ENCODE measurements around the gene NCAN.
"Not testable (repeated sequence)": the region's sequence is repeated elsewhere in the genome, so short reads cannot be mapped to it uniquely, and the experiment has no call there.

Gene NCAN

DNA sequence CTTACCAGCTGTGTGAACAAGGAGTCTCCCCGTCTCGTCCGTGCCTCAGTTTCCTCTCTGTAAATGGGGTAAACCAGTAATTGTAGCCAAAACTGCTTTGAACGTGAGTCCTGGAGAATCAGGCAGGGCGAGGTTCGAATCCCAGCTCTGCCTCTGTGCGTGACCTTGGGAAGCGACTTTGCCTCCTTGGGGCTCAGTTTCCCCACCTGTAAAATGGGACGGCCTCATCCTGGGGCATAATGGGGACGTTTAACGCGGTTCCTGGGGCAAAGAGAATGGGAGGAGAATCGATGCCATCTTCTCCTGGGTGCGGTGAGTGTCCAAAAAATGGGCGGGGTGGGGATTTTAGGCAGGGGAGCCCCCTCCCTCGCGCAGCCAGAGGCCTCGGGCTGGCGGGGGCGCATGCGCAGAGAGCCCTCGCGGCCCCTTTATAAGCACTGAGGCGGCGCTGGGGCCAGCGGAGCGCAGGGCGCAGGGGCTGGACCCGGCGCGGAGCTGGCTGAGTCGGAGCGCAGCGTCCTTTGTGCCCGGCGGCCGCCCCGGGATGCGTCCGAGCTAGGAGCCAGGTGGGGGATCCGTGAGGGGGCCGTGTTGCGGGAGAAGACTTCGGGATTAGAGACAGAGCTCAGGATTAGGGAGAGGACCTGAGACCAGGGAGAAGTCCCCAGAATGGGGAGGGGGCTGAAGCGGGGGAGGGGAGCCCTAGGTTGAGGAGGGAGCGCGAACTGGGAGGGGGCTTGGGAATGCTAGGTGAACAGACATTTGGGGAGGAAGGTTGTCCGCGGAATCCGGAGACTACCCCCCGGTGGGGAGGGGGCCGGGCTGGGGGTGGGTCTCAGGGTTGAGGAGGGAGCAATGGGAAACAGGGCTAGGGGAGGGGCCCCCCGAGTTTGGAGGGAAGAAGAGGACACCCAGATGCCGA, at the start of gene NCAN:
Gene NCAN, plus strand, starts transcription at position 460 of the 922 bp plus-strand sequence. CDS start 4,996 bp downstream, outside the sequence.
- DNase-seq (ENCODE audit: extremely low read depth in 1 of 2, low read depth in 1 of 2): no peak

DNA sequence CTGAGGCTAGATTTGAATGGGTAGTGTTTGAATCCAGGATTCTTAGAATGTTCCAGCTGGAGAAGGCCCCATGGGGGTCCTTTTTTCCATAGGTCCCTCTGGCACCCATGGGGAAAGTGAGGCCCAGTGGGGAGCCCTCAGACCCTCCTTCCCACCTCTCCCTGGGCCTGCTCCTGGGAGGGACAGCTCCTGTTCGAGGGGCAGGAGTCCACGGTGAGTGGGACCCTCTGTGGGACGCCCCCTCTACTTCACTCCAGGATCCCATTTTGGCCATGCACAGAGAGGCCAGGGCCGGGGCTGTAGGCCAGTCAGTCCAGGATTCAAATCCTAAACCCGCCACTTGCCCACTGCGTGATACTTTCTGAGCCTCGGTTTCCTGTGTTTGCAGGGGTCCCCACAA, 49.3 kb upstream of the NCAN start:
- DNase-seq (ENCODE audit: extremely low read depth in 1 of 2, low read depth in 1 of 2): no peak

DNA sequence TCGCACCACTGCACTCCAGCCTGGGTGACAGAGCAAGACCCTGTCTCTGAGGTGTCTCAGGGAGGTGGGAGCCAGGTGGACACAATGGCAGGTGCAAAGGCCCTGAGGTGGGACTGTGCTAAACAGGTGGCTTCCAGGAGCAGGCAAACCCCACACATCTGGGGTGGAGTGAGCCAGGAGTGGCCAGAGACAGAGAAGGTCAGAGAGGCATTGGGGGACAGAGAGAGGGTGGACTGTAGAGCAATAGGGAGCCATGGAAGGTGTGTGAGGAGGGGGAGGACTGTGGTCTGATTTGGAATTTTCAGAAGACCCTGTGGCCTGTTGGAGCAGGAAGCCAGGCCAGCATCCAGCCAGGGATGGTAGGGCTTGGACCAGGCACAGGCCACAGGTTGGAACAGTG, 46.4 kb upstream of the NCAN start:
- no peak for DNase-seq (ENCODE audit: extremely low read depth in 1 of 2, low read depth in 1 of 2)

DNA sequence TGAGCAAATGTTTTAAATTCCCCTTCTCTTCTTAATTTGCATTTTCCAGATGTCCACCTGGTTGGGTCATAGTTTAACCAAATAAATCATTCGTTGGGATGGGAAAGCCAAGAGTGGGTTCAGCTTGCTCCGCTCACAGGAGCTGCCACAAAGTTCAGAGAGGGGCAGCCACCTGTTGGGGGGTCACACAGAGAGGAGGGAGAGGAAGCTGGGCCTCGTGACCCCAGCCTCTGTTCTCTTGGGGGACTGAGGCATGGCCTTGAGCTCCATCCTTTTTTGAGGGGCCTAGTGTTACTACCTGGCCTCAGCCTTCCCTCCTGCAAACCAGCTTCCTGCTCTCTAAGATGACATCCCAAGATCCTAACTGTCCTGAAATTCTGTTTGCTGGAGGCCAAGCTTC, 44.1 kb upstream of the NCAN start:
- DNase-seq (ENCODE audit: extremely low read depth in 1 of 2, low read depth in 1 of 2): no peak

DNA sequence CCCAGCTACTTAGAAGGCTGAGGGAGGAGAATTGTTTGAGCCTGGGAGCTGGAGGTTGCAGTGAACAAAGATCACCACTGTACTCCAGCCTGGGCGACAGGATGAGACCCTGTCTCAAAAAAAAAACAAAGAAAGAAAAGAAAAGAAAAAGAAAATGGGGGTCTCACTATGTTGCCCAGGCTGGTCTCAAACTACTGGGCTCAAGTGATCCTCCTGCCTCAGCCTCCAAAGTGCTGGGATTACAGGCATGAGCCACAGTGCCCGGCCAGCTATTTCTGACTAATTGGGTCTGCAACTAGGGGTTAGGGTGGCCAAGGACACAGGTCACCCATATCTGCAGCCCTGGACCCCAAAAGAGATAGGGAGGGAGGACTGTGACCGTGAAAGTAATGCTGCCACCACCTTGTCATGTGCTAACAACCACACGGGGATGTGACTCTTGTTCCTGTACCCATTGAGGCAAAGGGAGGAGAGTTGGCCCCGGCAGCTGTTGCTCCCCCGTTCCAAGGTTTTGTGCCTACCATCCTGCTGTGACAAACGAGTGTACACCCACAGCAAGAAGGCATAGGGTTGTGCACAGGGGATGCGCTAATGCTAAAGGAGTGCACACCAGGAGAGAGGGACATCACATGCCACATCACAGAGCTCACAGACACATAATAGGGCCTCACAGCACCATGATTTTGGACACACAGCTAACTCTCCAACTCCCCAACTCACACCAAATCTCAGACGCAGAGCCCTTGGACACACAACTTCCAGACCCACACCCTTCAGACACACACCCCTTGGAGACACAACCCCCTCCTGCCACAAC, 42.3 kb upstream of the NCAN start:
- DNase-seq (ENCODE audit: extremely low read depth in 1 of 2, low read depth in 1 of 2): no peak

DNA sequence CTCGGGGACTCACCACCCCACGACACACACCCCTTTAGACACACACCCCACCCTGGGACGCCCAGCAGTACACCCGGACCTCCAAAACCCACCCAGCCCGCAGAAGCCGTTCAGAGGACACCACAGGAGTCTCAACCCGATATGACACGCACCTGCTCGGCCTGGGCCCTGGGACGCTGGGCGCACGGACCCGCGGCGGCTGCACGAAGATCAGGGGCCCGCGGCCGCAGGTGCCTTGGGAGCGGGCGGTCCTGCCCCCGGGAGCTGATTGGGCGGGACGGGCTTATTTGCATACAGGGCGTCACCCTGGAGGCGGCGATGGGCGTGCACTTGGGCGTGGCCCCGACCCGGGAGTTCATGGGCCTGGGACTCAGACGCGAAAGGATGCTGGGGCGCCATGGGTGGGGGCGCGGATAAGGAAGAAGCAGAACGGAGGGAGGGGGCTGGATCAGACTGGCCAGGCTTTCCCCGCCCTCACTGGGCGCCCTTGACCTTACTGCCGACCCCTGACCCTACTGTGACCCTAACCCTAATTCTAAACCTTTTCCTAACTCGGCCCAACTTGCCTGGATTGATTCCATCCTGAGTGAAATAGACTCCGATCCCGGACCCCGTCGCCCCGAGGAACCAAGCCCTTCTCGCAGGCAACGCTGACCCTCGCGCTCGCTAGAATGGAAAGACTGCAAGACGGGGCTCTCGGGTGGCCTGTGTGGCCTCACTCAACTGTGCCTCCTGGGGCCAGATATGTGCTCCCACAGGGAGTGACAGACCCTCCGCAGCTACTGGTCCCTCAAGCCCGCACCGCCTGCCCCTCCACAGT, 41.5 kb upstream of the NCAN start, which contains the start of gene MEF2B:
Gene MEF2B, minus strand, starts transcription at position 211 of the 820 bp plus-strand sequence. CDS start 19,528 bp downstream, outside the sequence.
- peak; percentile 29 to 57 for DNase-seq (ENCODE audit: extremely low read depth in 1 of 2, low read depth in 1 of 2)

DNA sequence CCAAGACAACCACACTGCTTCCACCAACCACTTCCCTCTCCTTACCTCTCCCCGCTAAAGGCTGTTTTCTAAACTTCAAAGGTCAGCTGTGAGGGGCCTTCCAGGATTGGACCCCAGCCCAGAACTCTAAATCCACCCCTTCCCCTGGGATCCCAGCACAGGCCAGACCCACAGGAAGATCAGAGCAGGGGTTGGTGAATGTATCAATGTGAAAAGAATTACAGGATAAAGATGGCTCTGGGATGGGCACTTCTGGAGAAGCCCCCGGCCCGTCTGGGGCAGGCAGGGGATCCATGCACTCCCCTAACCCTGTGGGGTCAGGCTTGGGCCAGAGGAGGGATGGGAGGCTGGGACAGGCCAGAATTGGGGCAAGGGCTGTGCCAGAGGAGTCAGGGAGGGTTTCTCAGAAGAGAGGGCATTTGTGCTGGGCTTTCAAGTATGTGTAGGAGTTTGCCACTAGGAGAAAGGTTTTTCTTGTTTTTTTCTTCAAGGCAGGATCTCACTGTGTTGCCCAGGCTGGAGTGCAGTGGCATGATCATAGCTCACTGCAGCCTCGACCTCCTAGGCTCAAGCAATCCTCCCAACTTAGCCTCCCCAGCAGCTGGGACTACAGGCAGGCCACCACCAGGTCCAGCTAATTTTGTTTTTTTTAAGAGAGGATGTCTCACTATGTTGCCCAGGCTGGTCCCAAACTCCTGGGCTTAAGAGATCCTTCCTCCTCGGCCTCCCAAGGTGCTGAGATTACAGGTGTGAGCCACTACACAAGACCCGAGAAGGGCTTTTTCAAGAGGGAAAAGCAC, 40.7 kb upstream of the NCAN start:
- DNase-seq (ENCODE audit: extremely low read depth in 1 of 2, low read depth in 1 of 2): no peak

DNA sequence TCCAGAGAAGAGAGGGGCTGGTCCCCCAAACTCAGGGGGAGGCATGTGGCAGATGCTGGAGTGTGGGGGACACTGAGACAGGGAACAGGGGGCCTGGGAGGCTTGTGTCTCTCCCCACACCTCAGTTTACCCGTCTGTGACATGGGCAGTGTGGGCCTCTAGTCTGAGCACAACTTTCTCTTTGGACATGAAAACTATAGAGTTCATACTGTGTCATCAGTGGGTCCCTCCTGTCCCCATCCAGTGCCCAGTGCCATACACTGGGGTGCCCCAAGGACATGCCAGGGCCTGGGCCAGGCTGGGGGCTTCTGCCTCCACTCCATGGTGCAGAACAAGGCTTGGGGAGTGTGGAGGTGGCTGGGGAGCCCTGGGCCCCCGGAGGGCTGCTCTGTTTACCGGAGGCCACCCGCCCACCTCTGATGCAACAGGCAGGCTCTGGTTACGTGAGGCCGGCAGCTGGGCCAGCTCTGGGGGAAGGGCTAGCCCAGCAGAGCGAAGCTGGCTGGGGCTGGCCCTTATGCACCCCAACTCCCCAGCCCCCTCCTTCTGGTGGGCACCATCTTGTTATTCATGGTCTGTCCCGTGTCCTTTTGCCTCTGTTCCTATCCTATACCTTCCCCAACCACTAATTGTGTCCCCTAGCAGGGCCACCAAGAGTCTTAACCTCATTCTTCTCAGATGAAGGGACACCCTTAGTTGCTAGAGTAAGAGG, 39.8 kb upstream of the NCAN start:
- no peak for DNase-seq (ENCODE audit: extremely low read depth in 1 of 2, low read depth in 1 of 2)

DNA sequence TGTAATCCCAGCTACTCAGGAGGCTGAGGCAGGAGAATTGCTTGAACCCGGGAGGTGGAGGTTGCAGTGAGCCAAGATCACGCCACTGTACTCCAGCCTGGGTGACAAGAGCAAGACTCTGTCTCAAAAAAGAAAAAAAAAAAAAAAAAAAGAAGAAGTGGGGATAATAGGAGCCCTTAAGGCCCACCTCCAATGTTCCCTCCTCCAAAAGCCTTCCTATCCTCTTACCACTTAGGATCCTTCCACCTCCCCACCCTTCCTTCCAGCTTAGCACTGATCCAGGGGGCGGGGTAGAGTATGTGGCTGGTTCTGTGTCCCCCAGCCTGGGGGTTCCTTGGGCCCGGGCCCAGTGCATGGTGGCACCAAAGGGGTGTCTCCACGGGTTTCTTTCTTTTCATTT, 38.5 kb upstream of the NCAN start:
- DNase-seq (ENCODE audit: extremely low read depth in 1 of 2, low read depth in 1 of 2): not testable (repeated sequence)

GRCh38 chr19:19176950-19177349, 34.8 kb upstream of the NCAN start:
- DNase-seq (ENCODE audit: extremely low read depth in 1 of 2, low read depth in 1 of 2): no peak

GRCh38 chr19:19179548-19180441, 32.0 kb upstream of the NCAN start:
- DNase-seq (ENCODE audit: extremely low read depth in 1 of 2, low read depth in 1 of 2): no peak

- no peak for DNase-seq (ENCODE audit: extremely low read depth in 1 of 2, low read depth in 1 of 2)
Measured at GRCh38 chr19:19181488-19181998, 30.2 kb upstream of the NCAN start.

DNA sequence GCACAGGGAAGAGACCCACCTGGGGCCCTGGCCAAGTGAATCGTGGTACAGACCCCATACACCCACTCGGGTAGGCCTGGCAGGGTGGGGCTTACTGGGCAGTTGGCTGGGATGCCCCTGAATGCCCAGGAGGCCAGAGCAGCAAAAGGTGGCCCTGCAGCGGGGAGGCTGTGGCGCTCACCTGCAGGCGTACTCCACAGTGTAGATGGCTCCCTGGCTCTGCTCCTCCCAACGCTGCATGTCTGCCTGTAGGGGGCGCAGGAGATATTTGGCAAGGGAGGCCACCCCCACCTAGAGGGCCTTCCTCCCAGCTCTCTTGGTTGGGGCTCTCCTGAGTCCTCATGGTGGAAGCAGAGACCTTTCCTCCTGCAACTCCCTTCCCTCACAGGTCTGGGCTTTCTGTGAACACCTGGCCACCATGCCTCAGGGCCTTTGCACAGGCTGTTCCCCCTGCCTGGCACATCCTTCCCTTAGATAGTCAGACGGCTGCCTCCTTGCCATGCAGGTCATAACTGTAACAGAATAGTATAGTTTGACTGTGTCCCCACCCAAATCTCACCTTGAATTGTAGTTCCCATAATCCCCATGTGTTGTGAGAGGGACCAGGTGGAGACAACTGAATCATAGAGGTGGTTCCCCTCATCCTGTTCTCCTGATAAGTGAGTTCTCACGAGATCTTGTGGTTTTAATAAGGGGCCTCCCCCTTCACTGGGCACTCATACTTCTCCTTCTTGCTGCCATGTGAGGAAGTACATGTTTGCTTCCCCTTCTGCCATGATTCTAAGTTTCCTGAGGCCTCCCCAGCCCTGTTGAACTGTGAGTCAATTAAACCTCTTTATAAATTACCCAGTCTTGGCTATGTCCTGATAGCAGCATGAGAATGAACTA, 25.7 kb upstream of the NCAN start:
- DNase-seq (ENCODE audit: extremely low read depth in 1 of 2, low read depth in 1 of 2): peak; percentile 25 to 45

GRCh38 chr19:19186742-19187141, 25.0 kb upstream of the NCAN start:
- no peak for DNase-seq (ENCODE audit: extremely low read depth in 1 of 2, low read depth in 1 of 2)

- DNase-seq (ENCODE audit: extremely low read depth in 1 of 2, low read depth in 1 of 2): no peak
Measured at GRCh38 chr19:19191768-19192077, 20.0 kb upstream of the NCAN start.

- DNase-seq (ENCODE audit: extremely low read depth in 1 of 2, low read depth in 1 of 2): peak; percentile 97
Measured at GRCh38 chr19:19192078-19192882, 19.5 kb upstream of the NCAN start, which contains the start of the genes BORCS8 and RFXANK. Gene BORCS8, minus strand, starts transcription at chr19:19192152. Its CDS starts 35 bp downstream, at chr19:19192117. Gene RFXANK, plus strand, starts transcription at chr19:19192258. Its CDS starts 1,689 bp downstream, at chr19:19193947.
